Fibroblast of the aortic adventitia (primary cell): Measurements from ENCODE around the gene NSUN7. TPM values are rescaled to one million over a fixed set of nuclear protein-coding genes. Genes with fewer than 3 reads are reported as not detected.

Experiments
- DNase-seq: peaks from one replicate; pipeline ENCODE4 v3.0.0-alpha.2; 2010; ENCODE audit warnings: low read depth
- H3K4me3 ChIP-seq: 2 replicates; pipeline ENCODE4 v1.5.1; 2011; ENCODE audit warnings: low read depth, mild to moderate bottlenecking, control low read depth, low read length, moderate library complexity
- total RNA-seq: library from RNA; depleted of rRNA; stranded (reverse); fragments of >200 nt; gene quantifications from 2 replicates; pipeline ENCODE4 v1.2.3, GENCODE V29; 2012; ENCODE audit warnings: low replicate concordance
- TF ChIP-seq, protein P1 (sequence below): IDR thresholded peaks from 2 replicates; pipeline ENCODE4 v1.5.1; 2011; ENCODE audit warnings: mild to moderate bottlenecking, low read length, control low read depth, inconsistent platforms; ENCODE audit not compliant: insufficient read depth

The NSUN7 gene
- total RNA-seq, 1 donor = under 0.01 TPM

DNA sequence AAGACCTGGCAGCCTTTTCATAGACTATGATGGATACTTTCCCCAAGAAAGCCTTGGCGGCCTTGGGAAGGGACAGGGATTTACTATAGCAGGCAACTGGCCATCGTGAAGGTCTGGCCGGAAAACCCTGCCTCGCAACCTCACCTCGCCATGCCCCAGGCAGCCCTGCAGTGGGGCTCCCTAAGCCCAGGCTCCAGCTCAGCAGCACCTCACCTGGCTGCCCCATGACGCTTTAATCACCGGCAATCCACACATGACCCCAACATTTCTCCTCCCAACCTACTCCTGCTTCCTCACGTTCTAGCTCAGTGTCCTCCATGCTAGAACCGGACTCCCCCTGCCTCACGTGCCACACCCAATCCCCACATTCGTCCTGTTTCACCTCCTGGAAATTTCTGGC lies 82.4 kb downstream of the NSUN7 start:
- TF ChIP-seq, protein P1, sequence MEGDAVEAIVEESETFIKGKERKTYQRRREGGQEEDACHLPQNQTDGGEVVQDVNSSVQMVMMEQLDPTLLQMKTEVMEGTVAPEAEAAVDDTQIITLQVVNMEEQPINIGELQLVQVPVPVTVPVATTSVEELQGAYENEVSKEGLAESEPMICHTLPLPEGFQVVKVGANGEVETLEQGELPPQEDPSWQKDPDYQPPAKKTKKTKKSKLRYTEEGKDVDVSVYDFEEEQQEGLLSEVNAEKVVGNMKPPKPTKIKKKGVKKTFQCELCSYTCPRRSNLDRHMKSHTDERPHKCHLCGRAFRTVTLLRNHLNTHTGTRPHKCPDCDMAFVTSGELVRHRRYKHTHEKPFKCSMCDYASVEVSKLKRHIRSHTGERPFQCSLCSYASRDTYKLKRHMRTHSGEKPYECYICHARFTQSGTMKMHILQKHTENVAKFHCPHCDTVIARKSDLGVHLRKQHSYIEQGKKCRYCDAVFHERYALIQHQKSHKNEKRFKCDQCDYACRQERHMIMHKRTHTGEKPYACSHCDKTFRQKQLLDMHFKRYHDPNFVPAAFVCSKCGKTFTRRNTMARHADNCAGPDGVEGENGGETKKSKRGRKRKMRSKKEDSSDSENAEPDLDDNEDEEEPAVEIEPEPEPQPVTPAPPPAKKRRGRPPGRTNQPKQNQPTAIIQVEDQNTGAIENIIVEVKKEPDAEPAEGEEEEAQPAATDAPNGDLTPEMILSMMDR = no peak

DNA sequence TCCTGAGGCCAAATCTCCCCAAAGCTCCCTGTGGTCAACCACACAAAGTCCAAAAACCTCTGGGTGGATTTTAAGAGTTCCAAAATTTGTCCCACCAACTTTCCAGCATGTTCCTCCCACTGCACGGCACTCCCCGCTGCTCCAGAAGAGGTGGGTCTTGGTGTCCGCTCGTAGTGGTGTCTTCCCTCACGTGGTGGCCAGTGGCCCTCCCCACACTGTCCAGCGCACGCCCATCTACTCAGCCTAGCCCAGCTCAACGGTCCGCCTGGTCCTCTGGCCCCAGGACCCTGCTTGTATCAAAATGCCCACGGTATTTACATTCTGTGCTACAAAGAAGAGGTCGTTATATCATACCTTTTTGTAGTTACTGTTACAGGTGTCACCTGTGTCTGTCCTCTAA lies 83.5 kb downstream of the NSUN7 start:
- DNase-seq = no peak
- TF ChIP-seq, protein P1 = no peak
- H3K4me3 ChIP-seq = no peak overlapping the region

More for the DNA sequence above, 82.4 kb downstream of the NSUN7 start:
- H3K4me3 ChIP-seq = no peak overlapping the region
- no peak for DNase-seq

DNA sequence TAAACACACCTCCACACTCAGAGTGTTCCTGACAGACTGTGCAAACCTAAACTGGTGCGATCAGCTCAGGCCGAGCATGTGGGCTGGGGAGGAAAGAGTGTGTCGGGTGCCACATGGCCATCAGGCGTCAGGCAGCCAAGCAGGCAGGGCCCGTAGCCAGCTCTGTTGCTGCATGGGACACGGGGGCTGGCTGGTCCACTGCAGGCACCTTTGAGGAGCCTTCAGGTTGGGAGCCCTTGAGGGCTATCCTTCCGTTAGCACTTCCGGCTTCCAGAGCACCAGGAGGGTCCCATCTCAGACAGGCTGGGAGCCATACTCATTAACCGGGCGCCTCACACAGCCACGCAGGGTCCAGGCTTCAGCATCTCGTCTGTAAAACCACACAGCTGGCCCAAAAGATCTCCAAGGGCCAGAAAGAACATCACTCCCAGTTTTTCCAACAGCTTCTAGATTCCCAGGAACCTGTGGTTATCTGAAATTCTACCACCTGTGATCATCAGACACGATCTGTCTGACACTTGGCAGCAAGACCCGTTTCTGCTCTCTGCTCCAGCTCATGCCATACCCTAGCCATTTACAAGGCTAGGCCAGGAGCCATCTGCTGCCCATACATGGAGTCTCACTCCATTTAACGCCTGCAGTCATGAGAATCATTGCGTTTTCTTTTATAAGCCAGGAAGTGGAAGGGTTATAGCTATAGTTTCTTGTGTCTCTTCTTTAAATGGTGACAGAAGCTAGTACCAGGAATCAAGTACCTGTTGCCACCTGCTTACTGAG lies 87.5 kb downstream of the NSUN7 start:
- no peak for DNase-seq
- no peak overlapping the region for H3K4me3 ChIP-seq
- TF ChIP-seq, protein P1 = no peak

DNA sequence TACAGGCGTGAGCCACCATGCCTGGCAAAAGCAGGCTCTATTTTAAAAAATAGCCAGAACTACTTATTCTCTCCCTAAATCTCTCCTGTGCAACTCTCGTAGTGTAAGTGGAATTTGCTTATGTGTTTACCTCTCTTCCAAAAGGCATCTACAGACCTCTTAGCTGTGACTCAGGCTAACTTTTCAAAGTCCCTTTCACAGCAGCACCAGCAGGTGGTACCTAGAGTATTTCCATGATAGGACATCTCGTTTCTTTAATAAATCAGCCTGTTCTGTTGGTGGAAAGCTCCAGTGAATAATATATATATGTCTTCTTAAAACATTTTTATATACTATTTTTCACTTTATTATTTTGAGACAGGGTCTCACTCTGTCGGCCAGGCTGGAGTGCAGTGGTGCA lies 89.0 kb downstream of the NSUN7 start:
- no peak for DNase-seq
- TF ChIP-seq, protein P1 = no peak
- H3K4me3 ChIP-seq = no peak overlapping the region

DNA sequence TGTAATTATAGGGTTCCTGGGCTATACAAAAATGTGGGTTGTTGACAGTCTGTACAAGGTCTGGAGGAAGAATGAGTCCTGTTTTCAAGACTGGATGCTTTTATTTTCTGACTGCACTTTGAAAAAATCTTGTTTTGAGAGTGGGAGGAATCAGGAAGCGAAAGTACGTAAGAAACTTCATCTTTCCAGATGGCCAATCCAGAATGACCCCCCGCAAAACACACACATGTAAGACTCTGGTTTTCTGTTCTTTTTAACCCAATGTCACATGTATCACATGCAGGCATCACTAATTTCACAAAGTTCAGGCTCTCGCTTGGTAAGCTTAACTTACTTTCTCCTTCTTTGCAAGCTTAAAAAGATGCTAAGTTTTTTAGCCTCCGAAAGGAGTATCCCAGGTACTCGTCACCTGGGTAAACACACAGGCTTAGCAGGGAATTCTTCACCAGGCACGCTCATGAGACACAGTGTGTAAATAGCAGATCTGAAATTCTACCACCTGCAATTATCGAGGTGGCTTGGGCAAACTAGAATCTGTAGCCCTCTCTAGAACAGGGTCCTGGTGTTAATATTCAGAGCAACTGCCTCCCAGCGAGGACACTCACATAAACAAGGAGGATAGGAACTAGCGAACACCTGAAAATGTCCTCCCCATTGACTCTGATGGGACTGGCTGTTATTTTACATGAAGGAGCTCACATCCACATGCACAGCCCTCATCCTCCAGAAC lies 90.7 kb downstream of the NSUN7 start:
- DNase-seq = no peak
- TF ChIP-seq, protein P1 = no peak
- H3K4me3 ChIP-seq = no peak overlapping the region

DNA sequence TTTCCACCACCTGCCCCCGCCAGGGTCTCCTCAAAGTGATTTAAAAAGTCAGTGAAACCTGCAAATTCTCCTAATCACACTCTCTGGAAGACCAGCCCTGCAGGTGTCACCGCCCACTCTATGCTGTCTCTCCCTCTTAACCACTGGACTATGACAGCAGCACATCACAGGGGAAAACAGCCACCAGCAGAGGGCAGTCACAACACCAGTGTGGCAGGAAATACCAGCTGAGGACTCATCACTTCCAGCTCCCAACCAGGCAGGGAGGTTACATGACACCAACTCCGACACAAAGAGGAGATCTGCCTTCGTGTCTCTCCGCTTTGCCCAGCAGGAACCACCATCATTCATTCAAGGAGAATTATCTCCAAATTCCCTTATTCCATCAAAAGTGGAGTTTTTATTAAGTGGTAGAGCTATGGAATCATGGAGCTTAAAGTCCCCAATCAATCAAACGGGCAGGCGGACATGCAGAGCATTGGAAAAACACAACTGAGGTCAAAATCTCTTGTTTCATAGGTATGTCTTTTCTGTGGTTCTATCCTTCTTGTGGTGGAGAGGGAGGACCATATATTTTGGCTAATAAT lies 91.3 kb downstream of the NSUN7 start:
- TF ChIP-seq, protein P1 = peak; percentile 59
- DNase-seq = peak; percentile 44
- H3K4me3 ChIP-seq = no peak overlapping the region
